Keratinocyte (primary cell): ENCODE data around the gene CCDC85C. TPM values are rescaled to one million over a fixed set of nuclear protein-coding genes. Genes with fewer than 3 reads are reported as not detected.

Experiments
- DNase-seq: peaks from one replicate; pipeline ENCODE4 v3.0.0-alpha.2; 2011; ENCODE audit warnings: low read depth, missing footprints, low spot score
- FAIRE-seq: peaks from 2 replicates; lab custom pipeline; 2011; peaks lifted over from hg19 to GRCh38; lab: Jason Lieb, UNC
- H2AFZ ChIP-seq: 2 replicates; pipeline ENCODE4 v1.6.0; 2012; ENCODE audit warnings: low read length, control low read depth, inconsistent platforms; ENCODE audit not compliant: control insufficient read depth
- H3K27ac ChIP-seq: 2 replicates; pipeline ENCODE4 v1.5.1; 2011; ENCODE audit warnings: low read length; ENCODE audit not compliant: control insufficient read depth, insufficient read depth
- H3K27me3 ChIP-seq: 3 replicates; pipeline ENCODE4 v1.6.0; 2011; ENCODE audit warnings: low read length; ENCODE audit not compliant: control insufficient read depth, insufficient read depth; ENCODE audit errors: extremely low read depth
- H3K36me3 ChIP-seq, 2 experiments: 2 replicates in 1 of 2; 3 replicates in 1 of 2; pipeline ENCODE4 v1.5.1; 2011; ENCODE audit warnings: low read length in 2 of 2, mild to moderate bottlenecking in 1 of 2; ENCODE audit not compliant: control insufficient read depth in 2 of 2, insufficient read depth in 2 of 2; ENCODE audit errors: extremely low read depth in 1 of 2
- H3K4me1 ChIP-seq: 3 replicates; pipeline ENCODE4 v1.5.1; 2011; ENCODE audit warnings: low read length; ENCODE audit not compliant: control insufficient read depth, insufficient read depth; ENCODE audit errors: extremely low read depth
- H3K4me2 ChIP-seq: 3 replicates; pipeline ENCODE4 v1.6.0; 2011; ENCODE audit warnings: low read depth, low read length; ENCODE audit not compliant: control insufficient read depth, insufficient read depth; ENCODE audit errors: extremely low read depth
- H3K4me3 ChIP-seq, 3 experiments: fragments of 200-600 bp in 1 of 3; sonication (generic) in 1 of 3; 2 replicates in 2 of 3; 3 replicates in 1 of 3; pipeline ENCODE4 v1.5.1; 2011 to 2016; ENCODE audit warnings: low read length in 3 of 3, mild to moderate bottlenecking in 3 of 3, control low read depth in 2 of 3, inconsistent platforms in 1 of 3, low read depth in 1 of 3, mixed read lengths in 1 of 3, mixed run types in 1 of 3, moderate library complexity in 1 of 3; ENCODE audit not compliant: control insufficient read depth in 2 of 3, insufficient read depth in 2 of 3; ENCODE audit errors: extremely low read depth in 1 of 3
- H3K79me2 ChIP-seq: 2 replicates; pipeline ENCODE4 v1.6.0; 2012; ENCODE audit warnings: low read length; ENCODE audit not compliant: control insufficient read depth, insufficient read depth
- H3K9ac ChIP-seq: 3 replicates; pipeline ENCODE4 v1.6.0; 2011; ENCODE audit warnings: low read length; ENCODE audit not compliant: control insufficient read depth, insufficient read depth; ENCODE audit errors: extremely low read depth
- H3K9me1 ChIP-seq: 3 replicates; pipeline ENCODE4 v1.6.0; 2011; ENCODE audit warnings: low read length; ENCODE audit not compliant: control insufficient read depth, insufficient read depth; ENCODE audit errors: extremely low read depth
- H3K9me3 ChIP-seq: 2 replicates; pipeline ENCODE4 v1.5.1; 2012; ENCODE audit warnings: low read depth, low read length; ENCODE audit not compliant: control insufficient read depth
- H4K20me1 ChIP-seq: 3 replicates; pipeline ENCODE4 v1.6.0; 2011; ENCODE audit warnings: low read length; ENCODE audit not compliant: control insufficient read depth, insufficient read depth; ENCODE audit errors: extremely low read depth
- CTCF ChIP-seq, 3 experiments: IDR thresholded peaks in 1 of 3; conservative IDR thresholded peaks in 1 of 3; optimal IDR thresholded peaks in 1 of 3; 2 replicates in 2 of 3; 3 replicates in 1 of 3; pipeline versions ENCODE3 to v1.5.1; 2011; ENCODE audit warnings: low read length in 3 of 3, mild to moderate bottlenecking in 3 of 3, moderate library complexity in 2 of 3, control low read depth in 1 of 3, inconsistent platforms in 1 of 3; ENCODE audit not compliant: insufficient read depth in 2 of 3; ENCODE audit errors: extremely low read depth in 1 of 3
- EZH2 ChIP-seq: IDR thresholded peaks from one replicate; pipeline ENCODE4 v1.6.1; 2012; ENCODE audit warnings: inconsistent platforms, mild to moderate bottlenecking, low read length, moderate library complexity
- dilution Hi-C: fragments of 300-500 bp; cut with MboI; formaldehyde crosslinking; loops from one replicate; pipeline ENCODE4 v1.7.0; 2020; ENCODE audit warnings: low sequenced_read_pairs; ENCODE audit not compliant: extremely low pct_ligation_motif_present
- polyA plus RNA-seq, 5 experiments: library from polyadenylated mRNA; depleted of rRNA in 3 of 5; stranded (reverse) in 3 of 5; stranded (forward) in 1 of 5; unstranded in 1 of 5; fragments of >200 nt; gene quantifications; 1 replicate in 1 of 5; 2 replicates in 3 of 5; 3 replicates in 1 of 5; pipeline versions ENCODE4 v1.2.1 to v1.2.3, GENCODE V29; 2011 to 2012; ENCODE audit warnings: missing spikeins in 2 of 5, low read depth in 1 of 5, low replicate concordance in 1 of 5

CCDC85C gene
- polyA plus RNA-seq, 1 donor (not counting 4 experiments of a cell fraction or from before 2014, with no cell fraction given): 13.2 TPM

DNA sequence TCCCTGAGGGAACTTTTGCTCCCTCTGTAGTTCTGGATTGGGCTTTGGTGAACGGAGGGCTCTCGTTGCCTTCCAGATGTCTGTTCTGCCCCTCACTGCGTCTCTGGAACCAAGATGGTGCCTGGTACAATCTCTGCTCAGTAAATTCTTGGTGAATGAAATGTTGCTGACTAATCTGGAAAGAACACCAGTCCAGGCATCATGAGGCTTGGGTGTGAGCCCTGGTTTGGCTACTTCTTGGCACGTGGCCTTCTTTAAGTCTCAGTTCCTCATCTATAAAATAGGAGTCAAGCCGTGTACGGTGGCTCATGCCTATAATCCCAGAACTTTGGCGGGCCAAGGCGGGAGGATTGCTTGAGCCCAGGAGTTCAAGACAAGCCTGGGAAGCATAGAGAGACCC is 45.2 kb upstream of the CCDC85C start:
- FAIRE-seq: no peak
- TF ChIP-seq EZH2: no peak
- no peak for TF ChIP-seq CTCF (optimal IDR thresholded peaks at IDR 0.05 in 1 of 3, IDR thresholded peaks at IDR 0.05 in 1 of 3, conservative IDR thresholded peaks at IDR 0.05 in 1 of 3; ENCODE audit: extremely low read depth in 1 of 3, insufficient read depth in 2 of 3, low read length in 3 of 3)
- Histone ChIP-seq H3K27me3 (peaks cover 27% of the 10 kb centered on the region), H3K36me3 (no peaks in the 10 kb centered on the region), H3K4me3 (no peak overlapping the region), H3K4me1 (no peaks in the 10 kb centered on the region), H3K4me2 (no peak overlapping the region), H2AFZ (no peak overlapping the region), H3K9me1 (no peaks in the 10 kb centered on the region), H3K9me3 (no peaks in the 10 kb centered on the region), H4K20me1 (no peaks in the 10 kb centered on the region), H3K79me2 (no peaks in the 10 kb centered on the region), H3K9ac (no peak overlapping the region), H3K27ac (no peak overlapping the region)
- dilution Hi-C loops: no loop called here
- DNase-seq: no peak

GRCh38 chr14:99648027-99648784 is 44.2 kb upstream of the CCDC85C start:
- no peaks in the 10 kb centered on the region for H3K4me1 ChIP-seq
- no peak overlapping the region for H3K27ac ChIP-seq
- no peak overlapping the region for H3K9ac ChIP-seq
- no peak overlapping the region for H3K4me3 ChIP-seq
- H4K20me1 ChIP-seq: no peaks in the 10 kb centered on the region
- no peaks in the 10 kb centered on the region for H3K9me3 ChIP-seq
- no peak overlapping the region for H2AFZ ChIP-seq
- no peak for DNase-seq
- no peak for FAIRE-seq
- no peaks in the 10 kb centered on the region for H3K79me2 ChIP-seq
- no peak overlapping the region for H3K4me2 ChIP-seq
- TF ChIP-seq EZH2: no peak
- TF ChIP-seq CTCF (optimal IDR thresholded peaks at IDR 0.05 in 1 of 3, IDR thresholded peaks at IDR 0.05 in 1 of 3, conservative IDR thresholded peaks at IDR 0.05 in 1 of 3; ENCODE audit: extremely low read depth in 1 of 3, insufficient read depth in 2 of 3, low read length in 3 of 3): no peak
- dilution Hi-C loops: no loop called here
- H3K36me3 ChIP-seq: no peaks in the 10 kb centered on the region
- no peaks in the 10 kb centered on the region for H3K9me1 ChIP-seq
- peaks cover 27% of the 10 kb centered on the region for H3K27me3 ChIP-seq
